ENCODE results near the gene SRF. TPM values are rescaled to one million over a fixed set of nuclear protein-coding genes. Genes with fewer than 3 reads are reported as not detected.

SRF gene
- total RNA-seq, 2 donors from 2014 or later = 12.7 to 30.7 TPM

DNA sequence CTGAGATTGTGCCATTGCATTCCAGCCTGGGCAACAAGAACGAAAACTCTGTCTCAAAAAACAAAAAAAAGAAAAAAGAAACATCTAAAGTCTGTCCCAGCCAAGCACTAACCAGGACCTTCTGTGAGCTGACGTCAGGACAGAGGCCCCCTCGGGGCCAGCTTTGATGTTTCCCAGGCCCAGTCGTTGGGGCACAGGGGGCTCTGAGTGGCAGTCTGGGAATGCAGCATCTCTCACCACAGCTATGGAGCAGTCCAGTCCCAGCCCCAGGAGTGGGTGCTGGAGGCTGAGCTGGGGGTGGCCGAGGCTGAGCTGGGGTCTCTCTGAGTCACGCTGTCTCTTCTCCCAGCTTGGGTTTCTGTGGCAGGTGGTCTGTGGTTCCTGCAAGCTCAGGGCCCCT is 46.0 kb upstream of the SRF start:
- H3K9me3 ChIP-seq = no peaks in the 10 kb centered on the region
- H3K4me3 ChIP-seq = no peak overlapping the region
- H3K36me3 ChIP-seq (replicated peaks in 1 of 2; ENCODE audit: insufficient read depth in 1 of 2, low read depth in 2 of 2) = no peaks in the 10 kb centered on the region
- no peaks in the 10 kb centered on the region for H3K27me3 ChIP-seq
- no peaks in the 10 kb centered on the region for H3K4me1 ChIP-seq
- 59 to 67% methylated on average over 4 to 6 of the region's 6 CpGs for WGBS, 2 donors
- ATAC-seq = peak; percentile 40
- DNase-seq = peak in 1 of 4 donors; percentile 26
- intact Hi-C loops (cut with DNase I) = no loop called here
- TF ChIP-seq POLR2A (IDR thresholded peaks at IDR 0.05) = no peak
- TF ChIP-seq, protein P1, sequence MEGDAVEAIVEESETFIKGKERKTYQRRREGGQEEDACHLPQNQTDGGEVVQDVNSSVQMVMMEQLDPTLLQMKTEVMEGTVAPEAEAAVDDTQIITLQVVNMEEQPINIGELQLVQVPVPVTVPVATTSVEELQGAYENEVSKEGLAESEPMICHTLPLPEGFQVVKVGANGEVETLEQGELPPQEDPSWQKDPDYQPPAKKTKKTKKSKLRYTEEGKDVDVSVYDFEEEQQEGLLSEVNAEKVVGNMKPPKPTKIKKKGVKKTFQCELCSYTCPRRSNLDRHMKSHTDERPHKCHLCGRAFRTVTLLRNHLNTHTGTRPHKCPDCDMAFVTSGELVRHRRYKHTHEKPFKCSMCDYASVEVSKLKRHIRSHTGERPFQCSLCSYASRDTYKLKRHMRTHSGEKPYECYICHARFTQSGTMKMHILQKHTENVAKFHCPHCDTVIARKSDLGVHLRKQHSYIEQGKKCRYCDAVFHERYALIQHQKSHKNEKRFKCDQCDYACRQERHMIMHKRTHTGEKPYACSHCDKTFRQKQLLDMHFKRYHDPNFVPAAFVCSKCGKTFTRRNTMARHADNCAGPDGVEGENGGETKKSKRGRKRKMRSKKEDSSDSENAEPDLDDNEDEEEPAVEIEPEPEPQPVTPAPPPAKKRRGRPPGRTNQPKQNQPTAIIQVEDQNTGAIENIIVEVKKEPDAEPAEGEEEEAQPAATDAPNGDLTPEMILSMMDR (IDR thresholded peaks at IDR 0.05) = no peak
- H3K27ac ChIP-seq = no peak overlapping the region

DNA sequence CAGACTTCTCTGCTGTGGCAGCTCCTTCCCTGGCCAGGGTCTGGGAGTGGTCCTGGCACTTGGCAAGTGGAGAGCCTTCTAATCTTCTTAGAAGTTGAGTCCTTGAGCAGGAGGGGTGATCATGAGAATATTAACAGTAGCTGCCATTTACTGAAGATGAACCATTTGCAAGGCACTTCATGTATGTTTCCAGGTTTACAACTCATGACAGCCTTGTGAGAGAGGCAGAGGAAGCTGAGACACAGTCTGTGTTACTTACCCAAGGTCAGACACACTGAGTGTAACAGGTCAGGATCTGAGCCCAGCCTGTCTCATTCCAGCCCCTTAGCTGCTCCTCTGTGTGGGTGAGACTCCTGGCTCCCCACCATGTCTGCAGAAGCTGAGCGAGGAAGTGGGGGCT is 45.5 kb upstream of the SRF start:
- 91% methylated on average over 1 of the region's 1 CpG; no CpG with 5 or more reads in 1 of the 2 donors for WGBS, 2 donors
- DNase-seq = no peak
- intact Hi-C loops (cut with DNase I) = no loop called here
- Histone ChIP-seq H3K9me3 (no peaks in the 10 kb centered on the region), H3K4me3 (no peak overlapping the region), H3K27ac (no peak overlapping the region), H3K4me1 (no peaks in the 10 kb centered on the region), H3K36me3 (replicated peaks in 1 of 2; ENCODE audit: insufficient read depth in 1 of 2, low read depth in 2 of 2) (no peaks in the 10 kb centered on the region), H3K27me3 (no peaks in the 10 kb centered on the region)
- no peak for ATAC-seq
- TF ChIP-seq POLR2A (IDR thresholded peaks at IDR 0.05) = no peak
- TF ChIP-seq, protein P1 (IDR thresholded peaks at IDR 0.05) = no peak

DNA sequence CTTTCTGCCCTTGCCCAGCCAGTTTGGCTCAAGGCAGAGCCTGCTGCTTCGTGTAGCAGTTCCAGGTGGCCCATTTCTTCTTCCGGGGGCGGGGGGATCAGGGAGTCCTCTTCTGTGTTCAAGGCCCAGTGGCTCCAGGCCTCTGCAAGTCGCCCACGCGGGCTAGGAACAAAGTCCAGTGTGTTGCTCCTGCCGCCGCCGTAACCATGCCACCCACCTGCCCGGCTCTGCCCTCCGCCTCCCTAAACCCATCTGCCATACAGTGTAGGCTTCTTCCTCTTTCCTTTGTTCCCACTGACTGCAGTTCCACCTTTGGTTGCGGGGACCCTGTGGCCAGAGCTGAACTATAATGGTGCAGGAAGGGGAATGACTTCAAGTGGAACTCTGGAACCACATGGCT is 43.9 kb upstream of the SRF start:
- Histone ChIP-seq H3K4me3 (no peak overlapping the region), H3K4me1 (no peaks in the 10 kb centered on the region), H3K36me3 (replicated peaks in 1 of 2; ENCODE audit: insufficient read depth in 1 of 2, low read depth in 2 of 2) (no peaks in the 10 kb centered on the region), H3K27ac (no peak overlapping the region), H3K9me3 (no peaks in the 10 kb centered on the region), H3K27me3 (no peaks in the 10 kb centered on the region)
- TF ChIP-seq POLR2A (IDR thresholded peaks at IDR 0.05) = no peak
- TF ChIP-seq, protein P1 (IDR thresholded peaks at IDR 0.05) = no peak
- ATAC-seq = no peak
- intact Hi-C loops (cut with DNase I) = no loop called here
- DNase-seq = peak in 2 of 4 donors; percentile 30 to 44
- 76 to 78% methylated on average over 11 to 12 of the region's 12 CpGs for WGBS, 2 donors

DNA sequence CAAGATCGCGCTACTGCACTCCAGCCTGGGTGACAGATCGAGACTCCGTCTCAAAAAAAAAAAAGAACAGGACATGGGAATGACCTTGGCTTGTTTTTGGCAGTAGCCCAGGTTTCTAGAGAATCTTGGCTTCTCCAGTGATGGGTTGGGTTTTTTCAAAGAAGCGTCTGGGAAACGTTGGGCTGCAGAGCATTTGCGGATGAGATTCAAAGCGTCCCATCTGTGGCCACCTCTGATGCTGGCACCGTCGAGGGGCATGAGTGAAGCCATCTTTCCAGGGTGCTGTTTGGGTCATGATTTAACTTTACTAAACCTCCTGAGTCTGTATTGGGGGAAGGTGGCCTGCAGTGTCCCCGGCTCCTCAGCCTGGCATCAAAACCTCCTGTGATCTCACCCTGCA is 43.2 kb upstream of the SRF start:
- H3K4me3 ChIP-seq = no peak overlapping the region
- H3K36me3 ChIP-seq (replicated peaks in 1 of 2; ENCODE audit: insufficient read depth in 1 of 2, low read depth in 2 of 2) = no peaks in the 10 kb centered on the region
- WGBS, 2 donors = 58 to 64% methylated on average over 11 of the region's 11 CpGs
- H3K4me1 ChIP-seq = no peaks in the 10 kb centered on the region
- H3K27ac ChIP-seq = no peak overlapping the region
- TF ChIP-seq, protein P1 (IDR thresholded peaks at IDR 0.05) = no peak
- no peak for TF ChIP-seq POLR2A (IDR thresholded peaks at IDR 0.05)
- DNase-seq (peak in 1 of 4 donors; percentile 33), ATAC-seq (no peak)
- intact Hi-C loops (cut with DNase I) = no loop called here
- H3K9me3 ChIP-seq = no peaks in the 10 kb centered on the region
- no peaks in the 10 kb centered on the region for H3K27me3 ChIP-seq

DNA sequence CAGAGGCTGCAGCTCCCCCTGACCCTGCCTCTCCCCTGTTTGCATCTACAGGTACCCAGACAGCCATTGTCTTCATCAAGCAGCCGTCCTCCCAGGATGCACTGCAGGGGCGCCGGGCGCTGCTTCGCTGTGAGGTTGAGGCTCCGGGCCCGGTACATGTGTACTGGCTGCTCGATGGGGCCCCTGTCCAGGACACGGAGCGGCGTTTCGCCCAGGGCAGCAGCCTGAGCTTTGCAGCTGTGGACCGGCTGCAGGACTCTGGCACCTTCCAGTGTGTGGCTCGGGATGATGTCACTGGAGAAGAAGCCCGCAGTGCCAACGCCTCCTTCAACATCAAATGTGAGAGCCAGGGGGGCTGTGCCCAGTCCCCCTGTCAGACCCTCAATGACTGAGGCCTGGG is 42.1 kb upstream of the SRF start:
- TF ChIP-seq POLR2A (IDR thresholded peaks at IDR 0.05) = no peak
- TF ChIP-seq, protein P1 (IDR thresholded peaks at IDR 0.05) = no peak
- 89 to 94% methylated on average over 16 of the region's 16 CpGs for WGBS, 2 donors
- ATAC-seq = no peak

More for the DNA sequence above, 42.1 kb upstream of the SRF start:
- DNase-seq = no peak
- Histone ChIP-seq H3K9me3 (no peaks in the 10 kb centered on the region), H3K36me3 (replicated peaks in 1 of 2; ENCODE audit: insufficient read depth in 1 of 2, low read depth in 2 of 2) (no peaks in the 10 kb centered on the region), H3K4me3 (no peak overlapping the region), H3K27me3 (no peaks in the 10 kb centered on the region), H3K27ac (no peak overlapping the region), H3K4me1 (no peaks in the 10 kb centered on the region)
- intact Hi-C loops (cut with DNase I) = no loop called here

Data from body of pancreas (tissue), 4 donors.